HG03354 (cell line): Measurements from ENCODE around the gene SLIT1.

Source experiments
- ATAC-seq: cut with Tn5 transposase; IDR thresholded peaks from one replicate; pipeline ENCODE4 v1.9.1; 2021; ENCODE audit warnings: mild to moderate bottlenecking; ENCODE audit not compliant: unreplicated experiment, poor library complexity, severe bottlenecking

SLIT1 gene

DNA sequence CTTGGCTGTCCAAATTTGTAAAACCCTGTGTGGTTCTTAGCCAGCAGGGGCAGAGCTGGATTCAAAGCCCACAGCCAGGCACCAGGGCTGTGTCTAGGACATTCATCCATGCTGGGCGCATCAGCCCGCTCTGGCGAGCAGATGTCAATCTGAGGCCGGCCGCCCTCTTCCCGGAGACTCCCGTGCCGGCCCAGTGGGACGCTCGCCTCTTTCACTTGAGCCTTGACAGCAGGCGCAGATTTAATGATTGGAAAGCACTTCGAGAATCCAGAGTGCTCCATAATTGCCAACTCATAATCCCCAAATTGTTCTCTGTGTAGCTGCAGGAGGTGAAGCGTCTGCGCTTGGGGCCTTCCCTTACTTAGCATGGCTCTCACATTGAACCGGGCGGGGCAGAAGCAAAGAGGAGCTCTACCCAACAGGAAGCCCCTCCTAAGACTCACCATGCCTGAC lies 36.7 kb downstream of the SLIT1 start:
- ATAC-seq = no peak

DNA sequence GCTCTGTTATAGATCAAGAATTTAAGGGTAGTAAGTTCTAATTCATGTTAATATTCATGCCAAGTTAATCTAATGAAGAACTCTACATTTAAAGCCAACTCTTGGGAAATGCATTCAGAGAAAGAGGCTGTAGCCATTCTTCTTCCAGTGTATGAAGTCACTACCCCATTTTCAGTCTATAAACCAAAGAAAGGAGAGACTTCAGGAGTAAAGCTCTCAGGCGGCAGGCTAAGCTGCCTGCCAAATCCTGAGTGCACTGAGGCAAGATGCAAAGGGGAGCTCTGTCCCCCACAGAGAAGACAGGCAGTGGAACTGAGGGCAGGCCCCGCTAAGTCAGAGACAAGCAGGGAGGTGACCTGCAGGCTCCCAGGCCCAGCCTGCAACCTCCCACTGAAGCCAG lies 41.5 kb downstream of the SLIT1 start:
- no peak for ATAC-seq

DNA sequence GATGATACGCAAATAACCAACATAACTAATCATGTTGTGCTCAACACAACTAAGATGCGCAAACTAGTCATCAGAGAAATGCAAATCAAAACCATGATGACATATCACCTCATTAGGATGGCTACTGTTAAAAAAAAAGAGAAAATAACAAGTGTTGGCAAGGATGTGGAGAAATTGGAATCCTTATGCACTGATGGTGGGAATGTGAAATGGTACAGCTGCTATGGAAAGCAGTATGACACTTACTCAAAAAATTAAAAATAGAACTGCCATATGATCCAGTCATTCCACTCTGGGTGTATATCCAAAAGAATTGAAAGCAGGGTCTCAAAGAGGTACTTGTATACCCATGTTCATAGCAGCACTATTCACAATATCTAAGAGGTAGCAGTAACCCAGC lies 42.9 kb downstream of the SLIT1 start:
- no peak for ATAC-seq

DNA sequence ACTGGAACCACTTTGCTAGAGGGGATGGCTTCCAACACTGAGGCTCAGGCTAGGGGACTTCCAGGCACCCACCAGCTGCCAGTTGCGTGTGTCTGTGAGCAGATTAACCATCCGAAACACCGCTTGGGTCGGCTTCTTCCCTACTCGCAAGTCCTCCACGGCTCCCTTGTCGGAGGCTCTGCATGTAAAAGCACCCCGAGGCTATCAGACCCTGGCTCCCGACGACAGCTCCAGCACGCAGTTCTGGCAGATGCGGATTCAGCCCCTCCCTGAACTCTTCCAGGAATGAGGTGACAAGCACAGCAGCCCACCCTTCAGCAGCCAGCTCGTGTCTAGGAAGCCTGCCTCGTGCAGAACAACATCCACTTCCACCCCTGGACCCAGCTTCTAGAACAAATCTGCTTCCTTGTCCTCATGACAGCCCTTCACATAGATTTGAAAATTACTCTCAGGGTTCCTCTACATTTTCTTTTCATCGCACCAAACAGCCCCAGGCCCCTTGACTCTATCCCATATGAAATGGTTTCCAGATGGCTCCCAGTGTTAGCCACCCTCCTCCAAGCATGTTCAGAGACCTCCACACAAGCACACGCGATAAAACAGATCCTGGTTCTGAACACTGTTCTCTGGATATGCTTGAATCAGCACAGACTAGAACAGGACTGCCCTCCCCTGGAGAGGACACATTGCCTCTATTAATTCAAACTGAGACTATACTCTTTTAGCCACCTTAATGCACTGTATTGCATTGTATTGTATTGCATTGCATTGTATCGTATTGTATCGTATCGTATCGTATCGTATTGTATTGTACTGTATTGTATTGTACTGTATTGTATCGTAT lies 44.6 kb downstream of the SLIT1 start:
- no peak for ATAC-seq

DNA sequence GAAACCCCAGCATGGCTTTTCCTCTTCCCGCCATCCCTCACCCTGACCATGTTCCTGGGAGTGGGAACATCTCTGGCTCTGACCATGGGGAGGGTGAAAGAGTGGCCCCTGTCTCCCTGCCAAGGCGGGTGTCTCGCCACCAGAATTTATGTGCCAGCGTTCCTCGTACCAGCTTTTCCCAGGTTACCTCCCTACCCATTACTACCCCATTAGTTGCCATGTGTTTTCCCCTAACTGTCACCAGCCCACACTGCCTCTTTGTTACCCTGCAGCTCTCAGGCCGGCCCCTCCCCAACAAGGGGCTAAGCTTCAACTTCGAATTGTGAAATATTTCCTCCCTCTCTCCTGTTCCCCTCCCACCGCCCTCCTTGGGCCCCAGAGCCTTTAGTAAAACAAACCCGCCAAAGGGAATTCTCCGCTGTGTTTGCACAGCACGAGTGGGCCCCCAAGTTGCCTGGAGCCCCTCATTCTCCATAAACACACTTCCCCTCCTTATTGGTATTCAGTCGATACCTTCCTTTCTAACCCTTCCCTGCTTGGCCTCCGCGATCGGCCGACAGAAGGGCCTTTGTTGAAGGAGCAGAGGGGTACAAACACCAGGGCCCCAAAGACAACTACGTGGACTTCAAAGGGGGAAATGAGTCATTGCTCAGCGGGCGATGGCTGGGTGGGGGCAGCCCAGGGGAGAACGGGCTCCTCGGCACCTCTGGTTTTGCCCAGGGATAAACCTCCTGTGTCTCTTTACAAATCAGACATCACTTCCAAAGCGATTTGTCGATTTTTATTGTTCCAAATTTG lies 45.5 kb downstream of the SLIT1 start:
- no peak for ATAC-seq

DNA sequence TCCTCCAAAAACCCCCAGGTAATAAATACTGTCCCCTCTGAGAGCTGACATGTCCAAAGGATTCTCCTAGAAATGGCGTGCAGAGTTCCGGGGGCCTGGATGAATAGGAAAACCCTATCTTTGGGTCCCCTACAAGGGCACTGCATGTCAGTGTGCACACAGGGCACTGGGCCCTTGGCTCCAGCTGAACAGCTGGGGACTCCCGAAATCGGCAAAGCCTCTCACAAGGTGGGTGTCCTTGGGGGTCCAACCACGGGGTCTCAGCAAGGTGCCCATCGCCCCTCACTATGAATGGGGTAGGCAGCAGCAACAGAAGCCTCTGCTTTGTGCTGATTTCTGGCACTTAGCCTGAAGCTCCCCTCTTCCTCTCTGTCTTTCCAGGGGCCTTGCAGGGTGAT lies 46.1 kb downstream of the SLIT1 start:
- ATAC-seq = no peak

- ATAC-seq = no peak
These were observed 46.9 kb downstream of the SLIT1 start for GRCh38 chr10:97138846-97139245.

GRCh38 chr10:97138174-97138573 lies 47.6 kb downstream of the SLIT1 start:
- no peak for ATAC-seq

DNA sequence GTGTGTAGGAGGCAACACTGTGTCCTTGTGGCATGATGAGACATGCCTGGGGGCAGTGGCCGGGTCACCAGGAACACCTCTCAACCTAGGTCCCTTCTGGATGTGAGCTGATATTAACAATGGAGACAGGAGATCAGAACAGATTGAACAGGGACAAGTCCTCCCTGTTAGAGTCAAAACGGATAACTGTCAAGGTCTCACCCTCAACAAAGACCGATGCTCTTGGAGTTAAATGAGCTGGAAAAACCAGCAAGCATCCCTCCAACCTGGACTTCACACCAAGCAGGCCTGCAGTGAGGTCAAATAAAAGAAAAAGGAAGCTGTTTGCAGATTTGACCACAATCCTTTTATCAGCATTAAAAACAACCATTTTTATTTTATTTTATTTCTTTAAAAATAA lies 49.0 kb downstream of the SLIT1 start:
- no peak for ATAC-seq

GRCh38 chr10:97135464-97135863 lies 50.3 kb downstream of the SLIT1 start:
- ATAC-seq = no peak

GRCh38 chr10:97134983-97135382 lies 50.8 kb downstream of the SLIT1 start:
- ATAC-seq = no peak

DNA sequence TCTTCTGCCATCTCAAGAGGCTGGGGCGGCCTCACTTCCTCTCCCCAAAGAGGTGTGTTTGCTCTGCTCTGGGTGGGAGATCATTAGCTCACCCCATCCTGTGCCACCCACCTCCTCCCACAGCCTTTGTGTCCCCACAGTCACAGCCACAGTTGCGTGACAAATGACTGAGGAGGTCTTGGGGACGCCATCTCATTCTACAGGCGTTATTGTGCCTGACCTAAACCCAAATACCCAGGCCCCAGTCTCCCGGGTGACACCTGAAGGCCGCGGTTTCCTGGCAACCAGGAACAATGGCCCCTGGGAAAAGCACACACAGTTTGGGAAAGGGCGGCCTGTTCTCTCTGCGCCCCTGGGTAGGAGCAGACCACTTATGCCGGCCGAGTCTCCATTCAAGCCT lies 51.6 kb downstream of the SLIT1 start:
- no peak for ATAC-seq

DNA sequence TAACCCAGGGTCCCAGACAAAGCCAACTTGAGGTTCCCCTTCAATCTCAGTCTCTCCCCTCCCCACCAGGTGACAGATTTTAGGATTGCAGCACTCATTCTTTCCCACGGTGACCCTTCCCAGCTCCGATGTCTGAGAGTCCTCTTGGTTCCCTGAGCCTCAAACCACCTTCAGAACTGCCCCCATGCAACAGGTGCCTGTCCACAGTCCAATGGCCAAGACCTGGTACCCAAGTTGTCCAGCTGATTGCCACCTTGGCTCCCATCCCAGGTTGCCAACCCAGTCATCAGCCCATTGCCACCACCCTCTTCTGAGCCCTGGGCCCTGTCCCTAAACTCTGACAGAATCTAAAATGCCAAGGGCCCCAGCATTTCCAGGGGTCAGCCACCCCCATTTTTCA lies 53.5 kb downstream of the SLIT1 start:
- ATAC-seq = no peak

DNA sequence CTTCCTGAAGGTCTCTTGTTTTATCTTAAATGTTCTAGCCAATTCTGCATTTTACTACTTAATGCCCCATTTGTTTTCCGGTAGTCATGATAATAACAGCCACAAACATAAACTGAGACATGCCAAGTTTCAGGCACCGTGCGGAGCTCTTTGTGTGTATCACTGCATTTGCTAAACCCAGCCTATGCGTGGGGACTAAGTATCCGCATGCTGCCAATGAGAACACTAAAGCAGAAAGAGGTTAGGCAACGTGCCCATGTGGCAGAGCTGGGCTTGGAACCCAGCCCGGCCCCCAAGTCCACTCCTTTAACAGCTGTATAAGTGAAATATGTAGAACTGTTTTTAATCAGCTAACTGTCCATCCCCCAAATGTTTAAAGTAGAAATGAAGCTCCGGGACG lies 54.1 kb downstream of the SLIT1 start:
- ATAC-seq = no peak

GRCh38 chr10:97131181-97131628 lies 54.6 kb downstream of the SLIT1 start:
- ATAC-seq = no peak

DNA sequence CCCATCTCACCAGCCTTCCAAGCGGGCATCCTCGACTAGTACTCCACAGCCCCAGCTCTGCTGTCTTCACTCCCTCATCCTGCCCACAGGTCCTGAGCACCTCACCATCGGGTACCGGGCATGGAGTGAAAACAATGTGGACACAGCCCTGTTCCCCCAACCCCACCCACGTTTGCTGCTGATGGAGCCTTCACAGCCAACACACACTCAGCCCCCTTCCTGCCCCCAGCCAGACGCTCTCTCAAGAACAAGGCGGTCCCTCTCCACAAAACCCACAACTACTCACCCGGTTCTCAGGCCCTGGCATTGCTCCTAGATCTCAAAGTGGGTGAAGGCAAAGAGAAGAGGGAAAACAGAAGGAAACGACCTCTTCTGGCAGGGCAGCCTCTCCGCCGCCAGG lies 56.1 kb downstream of the SLIT1 start:
- no peak for ATAC-seq

DNA sequence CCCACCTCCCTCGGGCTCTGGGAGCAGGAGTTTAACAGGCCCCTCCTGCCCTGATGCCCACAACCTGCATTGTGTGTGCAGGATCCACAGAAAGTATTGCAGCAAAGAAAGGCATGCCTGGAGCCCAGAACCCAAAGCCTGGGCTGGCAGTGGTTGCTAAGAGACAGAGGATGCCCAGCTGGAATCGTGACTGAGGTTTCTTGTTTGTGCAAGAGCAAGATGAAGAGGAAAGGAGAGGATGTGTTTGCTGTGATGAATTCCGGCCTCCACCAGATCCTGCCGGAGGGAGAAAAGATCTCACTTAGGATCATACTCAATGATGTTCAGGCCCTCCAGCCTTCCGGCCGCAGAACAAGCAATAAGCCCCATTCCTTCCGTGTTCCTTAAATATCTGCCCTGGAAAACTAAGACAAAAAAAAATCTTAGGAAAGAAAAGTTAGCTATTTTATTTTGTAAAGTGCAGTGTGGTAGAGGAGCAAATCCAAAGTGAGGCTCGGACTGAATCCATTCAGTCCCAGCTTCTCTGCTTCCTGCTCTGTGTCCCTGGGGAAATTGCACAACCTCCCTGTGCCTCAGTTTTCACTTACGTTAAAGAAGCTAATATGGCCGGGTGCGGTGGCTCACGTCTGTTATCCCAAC lies 57.1 kb downstream of the SLIT1 start:
- no peak for ATAC-seq

GRCh38 chr10:97128039-97128492 lies 57.7 kb downstream of the SLIT1 start:
- ATAC-seq = no peak

GRCh38 chr10:97127509-97127908 lies 58.2 kb downstream of the SLIT1 start:
- ATAC-seq = no peak

DNA sequence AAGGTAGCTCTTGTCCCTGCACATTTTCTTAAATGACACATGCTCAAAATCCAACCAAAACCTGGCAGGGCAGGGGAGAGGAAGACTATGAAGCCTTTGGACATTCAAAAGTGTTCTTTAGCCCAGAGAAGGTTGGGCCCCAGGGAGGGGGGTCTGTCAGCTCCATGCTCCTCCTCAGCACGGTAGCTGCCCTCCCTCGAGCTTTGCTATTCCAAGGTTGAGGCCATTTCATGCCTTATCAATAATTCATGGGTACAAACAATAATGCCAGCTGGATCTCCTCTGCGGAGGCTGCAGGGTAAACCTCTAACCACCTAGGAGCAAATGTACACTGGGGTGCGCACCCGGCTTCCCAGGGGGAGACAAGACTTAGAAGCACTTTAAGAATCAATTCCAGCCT lies 61.5 kb downstream of the SLIT1 start:
- ATAC-seq = no peak
